ENCODE measurements around the gene PLK2. TPM values are rescaled to one million over a fixed set of nuclear protein-coding genes. Genes with fewer than 3 reads are reported as not detected.
A peak's percentile ranks its signal among the peaks of the same experiment; 100 is the strongest.

The PLK2 gene
- polyA plus RNA-seq, 2 of the 4 experiments (the other 2 are of a cell fraction) = 168 to 230 TPM

DNA sequence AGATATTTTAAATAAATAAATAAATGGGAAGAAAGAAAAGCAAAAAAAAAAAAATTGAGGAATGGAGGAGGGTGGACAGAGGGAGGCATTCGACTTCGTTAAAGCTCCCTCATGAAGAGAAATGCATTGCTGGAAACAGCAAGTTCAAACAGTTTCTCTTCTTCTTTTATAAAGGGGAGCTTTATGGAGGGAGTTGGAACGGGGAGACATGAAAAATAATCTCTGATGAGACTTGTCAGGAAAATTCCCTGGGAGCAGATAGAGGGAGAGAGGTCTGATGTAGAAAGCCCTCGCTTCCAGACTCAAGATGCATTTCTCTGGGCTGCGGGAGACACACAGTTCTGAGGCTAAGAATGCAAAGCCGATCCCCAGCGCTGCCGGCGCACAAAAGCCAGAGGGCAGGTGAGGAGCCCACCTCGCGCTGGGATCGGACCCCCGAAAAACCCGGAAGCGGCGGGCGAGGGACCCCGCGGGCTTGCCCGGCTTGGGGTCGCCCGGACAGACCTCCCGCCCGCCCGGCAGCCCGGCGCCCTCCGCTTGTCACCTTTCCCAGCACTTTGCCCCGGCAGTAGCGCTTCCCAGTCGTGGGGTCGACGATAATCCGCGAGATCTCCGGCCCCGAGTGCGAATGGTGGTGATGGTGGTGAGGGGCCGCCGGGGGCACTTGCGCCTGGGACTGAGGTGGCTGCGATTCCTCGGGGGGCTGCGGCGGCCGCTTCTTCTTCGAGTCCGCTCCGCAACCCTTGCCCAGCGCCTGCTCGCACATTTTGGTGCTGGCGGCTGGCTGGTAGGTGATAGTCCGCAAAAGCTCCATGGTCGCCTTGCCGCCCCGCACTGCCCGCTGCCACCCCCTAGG is 512 bp downstream of the PLK2 start:
- Histone ChIP-seq H3K9me3 (no peaks in the 10 kb centered on the region), H3K4me1 (peaks cover 31% of the 10 kb centered on the region), H3K4me2 (peak overlapping the region; percentile 67), H3K4me3 (peak overlapping the region; percentile 91), H3K27ac (peak overlapping the region; percentile 96 to 100)
- ATAC-seq (peak; percentile 30 to 51), FAIRE-seq (no peak), DNase-seq (ENCODE audit: low read depth in 1 of 2, low spot score in 1 of 2) (peak; percentile 21 to 47)
- ChIA-PET POLR2A (interaction anchor here (0.6 to 4.6 kb wide), 27 partner anchors 9 to 1161 kb away, joined by 3 to 58 read pairs (median 5); no protein-coding TSS in a partner anchor), CTCF (interaction anchor here (0.6 to 10.0 kb wide), 14 partner anchors 12 to 1178 kb away, joined by 3 to 149 read pairs (median 7); no protein-coding TSS in a partner anchor)
- TF ChIP-seq PHF8 (IDR thresholded peaks at IDR 0.05; ENCODE audit: borderline replicate concordance, low read depth) (peak; percentile 76), CHD4 (IDR thresholded peaks at IDR 0.05; ENCODE audit: borderline replicate concordance) (no peak), TFCP2L1 (CRISPR knock-in tag; IDR thresholded peaks at IDR 0.05) (no peak), KDM5A (IDR thresholded peaks at IDR 0.05) (no peak), HDAC2 (IDR thresholded peaks at IDR 0.05) (0 out of 2 replicates have a peak, but pooled peaks have one; percentile 29), RAD21 (conservative IDR thresholded peaks at IDR 0.05 in 1 of 2, IDR thresholded peaks at IDR 0.05 in 1 of 2) (no peak), ESRRA (IDR thresholded peaks at IDR 0.05; ENCODE audit: borderline replicate concordance, low read length) (no peak)
- under 1% methylated on average over 26 of the region's 57 CpGs for WGBS (ENCODE audit: missing lambda C conversion rate)

DNA sequence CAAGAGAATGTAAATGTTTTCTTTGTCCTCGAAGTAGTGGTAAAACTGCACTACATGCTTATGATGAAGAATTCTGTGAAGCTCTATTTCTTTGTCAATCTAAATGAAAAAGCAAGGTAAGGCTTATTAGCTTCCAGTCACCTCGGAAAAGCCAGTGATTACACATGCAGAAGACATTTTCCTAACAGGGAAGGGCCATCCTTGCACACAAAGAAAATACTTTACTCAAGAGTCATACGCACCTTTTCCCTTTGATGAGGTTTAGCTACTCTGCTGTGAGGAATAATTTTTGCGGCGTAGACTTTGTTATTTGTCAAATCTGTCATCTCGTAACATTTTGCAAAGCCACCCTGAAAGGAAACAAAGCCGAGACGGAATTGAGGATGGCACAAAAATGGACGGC is 1.1 kb downstream of the PLK2 start:
- Histone ChIP-seq H3K4me3 (peak overlapping the region; percentile 91), H3K4me2 (peak overlapping the region; percentile 67), H3K4me1 (peaks cover 38% of the 10 kb centered on the region), H3K9me3 (no peaks in the 10 kb centered on the region), H3K27ac (peak overlapping the region; percentile 96 to 100)
- TF ChIP-seq EP300 (IDR thresholded peaks at IDR 0.05) = no peak
- no peak for TF ChIP-seq MAZ (IDR thresholded peaks at IDR 0.05; ENCODE audit: borderline replicate concordance, low read depth, low read length)
- no peak for TF ChIP-seq TFCP2L1 (CRISPR knock-in tag; IDR thresholded peaks at IDR 0.05)
- TF ChIP-seq, protein P1, sequence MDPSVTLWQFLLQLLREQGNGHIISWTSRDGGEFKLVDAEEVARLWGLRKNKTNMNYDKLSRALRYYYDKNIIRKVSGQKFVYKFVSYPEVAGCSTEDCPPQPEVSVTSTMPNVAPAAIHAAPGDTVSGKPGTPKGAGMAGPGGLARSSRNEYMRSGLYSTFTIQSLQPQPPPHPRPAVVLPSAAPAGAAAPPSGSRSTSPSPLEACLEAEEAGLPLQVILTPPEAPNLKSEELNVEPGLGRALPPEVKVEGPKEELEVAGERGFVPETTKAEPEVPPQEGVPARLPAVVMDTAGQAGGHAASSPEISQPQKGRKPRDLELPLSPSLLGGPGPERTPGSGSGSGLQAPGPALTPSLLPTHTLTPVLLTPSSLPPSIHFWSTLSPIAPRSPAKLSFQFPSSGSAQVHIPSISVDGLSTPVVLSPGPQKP (IDR thresholded peaks at IDR 0.05; ENCODE audit: low read depth, low read length) = no peak
- no peak for TF ChIP-seq RNF2 (IDR thresholded peaks at IDR 0.05; ENCODE audit: borderline replicate concordance, low read depth)
- TF ChIP-seq, protein P2, sequence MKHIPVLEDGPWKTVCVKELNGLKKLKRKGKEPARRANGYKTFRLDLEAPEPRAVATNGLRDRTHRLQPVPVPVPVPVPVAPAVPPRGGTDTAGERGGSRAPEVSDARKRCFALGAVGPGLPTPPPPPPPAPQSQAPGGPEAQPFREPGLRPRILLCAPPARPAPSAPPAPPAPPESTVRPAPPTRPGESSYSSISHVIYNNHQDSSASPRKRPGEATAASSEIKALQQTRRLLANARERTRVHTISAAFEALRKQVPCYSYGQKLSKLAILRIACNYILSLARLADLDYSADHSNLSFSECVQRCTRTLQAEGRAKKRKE (CRISPR knock-in tag; IDR thresholded peaks at IDR 0.05; ENCODE audit: low read depth) = no peak
- TF ChIP-seq ESRRA (IDR thresholded peaks at IDR 0.05; ENCODE audit: borderline replicate concordance, low read length) = no peak
- TF ChIP-seq FOSL2 (IDR thresholded peaks at IDR 0.05) = no peak
- peak; percentile 58 for TF ChIP-seq FOSL2 (CRISPR knock-in tag; IDR thresholded peaks at IDR 0.05)
- no peak for TF ChIP-seq POLR2AphosphoS2 (conservative IDR thresholded peaks at IDR 0.05; ENCODE audit: low read length)
- TF ChIP-seq POLR2A (IDR thresholded peaks at IDR 0.05; ENCODE audit: low read length) = no peak
- peak; percentile 43 for TF ChIP-seq MAFK (IDR thresholded peaks at IDR 0.05; ENCODE audit: partially characterized antibody)
- ChIA-PET CTCF (interaction anchor here (0.6 to 10.0 kb wide), 11 partner anchors 11 to 1178 kb away, joined by 3 to 149 read pairs (median 5); no protein-coding TSS in a partner anchor), POLR2A (interaction anchor here (0.7 to 4.6 kb wide), 19 partner anchors 8 to 1160 kb away, joined by 3 to 58 read pairs (median 5); no protein-coding TSS in a partner anchor)
- ATAC-seq = no peak
- WGBS (ENCODE audit: missing lambda C conversion rate) = 3% methylated on average over 9 of the region's 9 CpGs
- no peak for FAIRE-seq
- DNase-seq (ENCODE audit: low read depth in 1 of 2, low spot score in 1 of 2) = peak in 1 of 2 experiments; percentile 54

DNA sequence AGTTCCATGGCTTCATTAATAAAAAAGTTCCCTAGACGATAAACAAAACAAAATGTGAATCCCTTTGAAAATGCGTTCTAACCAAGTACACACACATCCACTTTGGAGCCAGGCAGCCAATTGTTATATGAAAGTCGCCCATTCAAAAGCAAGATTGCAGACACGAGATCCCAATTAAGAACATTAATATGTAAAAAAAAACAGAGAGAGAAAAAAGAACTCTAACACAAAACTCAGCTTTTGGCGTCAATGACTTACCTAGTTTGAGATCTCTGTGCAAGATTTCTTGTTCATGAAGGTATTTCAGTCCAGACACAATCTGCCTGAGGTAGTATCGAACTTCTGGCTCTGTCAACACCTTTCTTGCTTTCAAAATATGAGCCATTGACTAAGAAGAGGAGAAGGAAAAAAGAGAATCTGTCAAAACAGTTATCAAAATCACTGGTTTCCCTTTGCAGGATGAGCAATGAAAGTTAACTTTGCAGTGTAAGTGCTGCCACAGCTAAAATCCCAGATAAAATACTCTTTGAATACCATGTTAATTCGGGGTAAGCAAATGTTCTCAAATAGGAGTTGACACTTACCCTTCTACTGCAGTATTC is 1.6 kb downstream of the PLK2 start:
- ChIA-PET POLR2A (interaction anchor here (0.6 to 4.6 kb wide), 15 partner anchors 48 to 1160 kb away, joined by 3 to 58 read pairs (median 5); no protein-coding TSS in a partner anchor), CTCF (interaction anchor here (1.4 to 10.0 kb wide), 7 partner anchors 18 to 1161 kb away, joined by 3 to 149 read pairs (median 25); no protein-coding TSS in a partner anchor)
- Histone ChIP-seq H3K4me3 (peak overlapping the region; percentile 91), H3K9me3 (no peaks in the 10 kb centered on the region), H3K4me1 (peaks cover 43% of the 10 kb centered on the region), H3K4me2 (peak overlapping the region; percentile 67), H3K27ac (peak overlapping the region; percentile 96 to 100)
- no peak for TF ChIP-seq CEBPB (IDR thresholded peaks at IDR 0.05)
- no peak for TF ChIP-seq NR3C1 (IDR thresholded peaks at IDR 0.05)
- under 1% methylated on average over 7 of the region's 7 CpGs for WGBS (ENCODE audit: missing lambda C conversion rate)
- DNase-seq (ENCODE audit: low read depth in 1 of 2, low spot score in 1 of 2) = no peak
- ATAC-seq = no peak
- FAIRE-seq = peak; percentile 83

All from A549 (cell line).